HepG2 (cell line): ENCODE results near the gene MTA3. TPM values are rescaled to one million over a fixed set of nuclear protein-coding genes. Genes with fewer than 3 reads are reported as not detected.

Experiments used
- ATF7-NPFF ChIP-seq: sonication (generic); formaldehyde crosslinking; IDR thresholded peaks from 2 replicates; pipeline ENCODE4 v1.8.1; 2023; ENCODE audit warnings: mild to moderate bottlenecking, low read depth, missing genetic modification reagents, moderate library complexity
- ATRX ChIP-seq: sonication (generic); formaldehyde crosslinking; IDR thresholded peaks from 2 replicates; pipeline ENCODE4 v1.4.0; 2020; ENCODE audit warnings: missing genetic modification reagents, borderline replicate concordance
- BRCA1 ChIP-seq: sonication (generic); formaldehyde crosslinking; IDR thresholded peaks from 2 replicates; pipeline ENCODE4 v1.4.0; 2020; ENCODE audit warnings: missing genetic modification reagents
- CBX5 ChIP-seq: sonication (generic); formaldehyde crosslinking; IDR thresholded peaks from 2 replicates; pipeline ENCODE4 v1.4.0; 2020; ENCODE audit warnings: missing genetic modification reagents, borderline replicate concordance
- FLYWCH1 ChIP-seq: sonication (generic); formaldehyde crosslinking; IDR thresholded peaks from 2 replicates; pipeline ENCODE4 v1.8.1; 2023; ENCODE audit warnings: mild to moderate bottlenecking, missing genetic modification reagents
- FOXK2 ChIP-seq: fragments of 450-650 bp; IDR thresholded peaks from 2 replicates; pipeline ENCODE4 v1.6.1; 2016
- HDAC6 ChIP-seq: fragments of 200-600 bp; sonication (generic); IDR thresholded peaks from 2 replicates; pipeline ENCODE4 v1.7.0; 2017; ENCODE audit warnings: mild to moderate bottlenecking, antibody characterized with exemption, low read length, low read depth
- MEIS2 ChIP-seq: sonication (generic); formaldehyde crosslinking; IDR thresholded peaks from 2 replicates; pipeline ENCODE4 v1.9.0; 2021; ENCODE audit warnings: mild to moderate bottlenecking, missing genetic modification reagents
- MIXL1 ChIP-seq: IDR thresholded peaks from 2 replicates; pipeline ENCODE4 v1.6.1; 2016
- MXD4 ChIP-seq: IDR thresholded peaks from 2 replicates; pipeline ENCODE4 v1.6.1; 2016; ENCODE audit warnings: mild to moderate bottlenecking, missing biosample characterization, missing genetic modification reagents
- NRL ChIP-seq: sonication (generic); formaldehyde crosslinking; IDR thresholded peaks from 2 replicates; pipeline ENCODE4 v1.5.0; 2020; ENCODE audit warnings: missing genetic modification reagents, mild to moderate bottlenecking, moderate library complexity, borderline replicate concordance
- RFX1 ChIP-seq: fragments of 450-650 bp; IDR thresholded peaks from 2 replicates; pipeline ENCODE4 v1.6.1; 2017
- RFXAP ChIP-seq: sonication (generic); formaldehyde crosslinking; IDR thresholded peaks from 2 replicates; pipeline ENCODE4 v1.4.0; 2020; ENCODE audit warnings: missing genetic modification reagents, borderline replicate concordance
- SETDB1 ChIP-seq: sonication (generic); formaldehyde crosslinking; IDR thresholded peaks from 2 replicates; pipeline ENCODE4 v1.5.1; 2020; ENCODE audit warnings: missing genetic modification reagents, mild to moderate bottlenecking, borderline replicate concordance
- ZFP36L1 ChIP-seq: sonication (generic); formaldehyde crosslinking; IDR thresholded peaks from 2 replicates; pipeline ENCODE4 v1.8.0; 2022; ENCODE audit warnings: mild to moderate bottlenecking, missing genetic modification reagents, moderate library complexity
- ZNF142 ChIP-seq: sonication (generic); formaldehyde crosslinking; IDR thresholded peaks from 2 replicates; pipeline ENCODE4 v1.4.0; 2020; ENCODE audit warnings: missing genetic modification reagents
- ZNF30 ChIP-seq: sonication (generic); formaldehyde crosslinking; IDR thresholded peaks from 2 replicates; pipeline ENCODE4 v1.5.0; 2020; ENCODE audit warnings: mild to moderate bottlenecking, missing genetic modification reagents
- ZNF382 ChIP-seq: sonication (generic); formaldehyde crosslinking; IDR thresholded peaks from 2 replicates; pipeline ENCODE4 v1.5.0; 2020; ENCODE audit warnings: missing genetic modification reagents, mild to moderate bottlenecking, borderline replicate concordance
- ZNF468 ChIP-seq: sonication (generic); formaldehyde crosslinking; IDR thresholded peaks from 2 replicates; pipeline ENCODE4 v1.8.0; 2022; ENCODE audit warnings: mild to moderate bottlenecking, moderate library complexity, missing genetic modification reagents
- ZNF670 ChIP-seq: sonication (generic); formaldehyde crosslinking; IDR thresholded peaks from 2 replicates; pipeline ENCODE4 v1.8.0; 2022; ENCODE audit warnings: mild to moderate bottlenecking, missing genetic modification reagents, borderline replicate concordance
- ZNF737 ChIP-seq: sonication (generic); formaldehyde crosslinking; IDR thresholded peaks from 2 replicates; pipeline ENCODE4 v1.5.0; 2020; ENCODE audit warnings: missing genetic modification reagents, mild to moderate bottlenecking, borderline replicate concordance
- polyA plus RNA-seq, 8 experiments: library from polyadenylated mRNA; depleted of rRNA in 3 of 8; stranded (reverse) in 7 of 8; unstranded in 1 of 8; fragments of >200 nt; fragmentation: Illumina TruSeq in 4 of 8; extraction: Trizol in 4 of 8; gene quantifications; 2 replicates each; pipeline versions ENCODE4 v1.2.1 to v1.2.3, GENCODE V29; 2011 to 2016; ENCODE audit warnings: low read depth in 4 of 8, missing spikeins in 1 of 8, mixed read lengths in 1 of 8; ENCODE audit not compliant: insufficient read depth in 1 of 8
- total RNA-seq, 5 experiments: library from RNA; depleted of rRNA; stranded (reverse); fragments of >200 nt; fragmentation: Illumina TruSeq; extraction: Trizol; gene quantifications; 2 replicates each; pipeline ENCODE4 v1.2.3, GENCODE V29; 2016; ENCODE audit warnings: low read depth in 1 of 5
- TF ChIP-seq, protein P1 (sequence below): sonication (generic); formaldehyde crosslinking; IDR thresholded peaks from 2 replicates; pipeline ENCODE4 v1.4.0; 2020; ENCODE audit warnings: missing genetic modification reagents
- TF ChIP-seq, protein P2 (sequence below): sonication (generic); formaldehyde crosslinking; conservative IDR thresholded peaks from 2 replicates; pipeline ENCODE4 v1.8.1; 2023; ENCODE audit warnings: missing genetic modification reagents

Gene MTA3
- total and polyA plus RNA-seq, 2 of the 13 experiments (the other 11 are each of a cell fraction or from before 2014, with no cell fraction given), result 48.8 to 77.8 TPM

- no peak for TF ChIP-seq FLYWCH1 (CRISPR knock-in tag)
- no peak for TF ChIP-seq ZFP36L1 (CRISPR knock-in tag)
- no peak for TF ChIP-seq ZNF670
- TF ChIP-seq RFX1, result no peak
- no peak for TF ChIP-seq ZNF468 (CRISPR knock-in tag)
- TF ChIP-seq ZNF382 (CRISPR knock-in tag), result no peak
- no peak for TF ChIP-seq SETDB1 (CRISPR knock-in tag)
- no peak for TF ChIP-seq HDAC6
- no peak for TF ChIP-seq MXD4
- TF ChIP-seq, protein P1, sequence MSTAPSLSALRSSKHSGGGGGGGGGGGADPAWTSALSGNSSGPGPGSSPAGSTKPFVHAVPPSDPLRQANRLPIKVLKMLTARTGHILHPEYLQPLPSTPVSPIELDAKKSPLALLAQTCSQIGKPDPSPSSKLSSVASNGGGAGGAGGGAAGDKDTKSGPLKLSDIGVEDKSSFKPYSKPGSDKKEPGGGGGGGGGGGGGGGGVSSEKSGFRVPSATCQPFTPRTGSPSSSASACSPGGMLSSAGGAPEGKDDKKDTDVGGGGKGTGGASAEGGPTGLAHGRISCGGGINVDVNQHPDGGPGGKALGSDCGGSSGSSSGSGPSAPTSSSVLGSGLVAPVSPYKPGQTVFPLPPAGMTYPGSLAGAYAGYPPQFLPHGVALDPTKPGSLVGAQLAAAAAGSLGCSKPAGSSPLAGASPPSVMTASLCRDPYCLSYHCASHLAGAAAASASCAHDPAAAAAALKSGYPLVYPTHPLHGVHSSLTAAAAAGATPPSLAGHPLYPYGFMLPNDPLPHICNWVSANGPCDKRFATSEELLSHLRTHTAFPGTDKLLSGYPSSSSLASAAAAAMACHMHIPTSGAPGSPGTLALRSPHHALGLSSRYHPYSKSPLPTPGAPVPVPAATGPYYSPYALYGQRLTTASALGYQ, result 0 out of 2 replicates have a peak, but pooled peaks have one; percentile 26
- TF ChIP-seq NRL, result no peak
- TF ChIP-seq ZNF30 (CRISPR knock-in tag), result no peak
- no peak for TF ChIP-seq ZNF737 (CRISPR knock-in tag)
- TF ChIP-seq MEIS2 (CRISPR knock-in tag), result no peak
- TF ChIP-seq MIXL1 (CRISPR knock-in tag), result no peak
- TF ChIP-seq BRCA1, result no peak
- TF ChIP-seq ZNF142 (CRISPR knock-in tag), result no peak
- TF ChIP-seq, protein P2, sequence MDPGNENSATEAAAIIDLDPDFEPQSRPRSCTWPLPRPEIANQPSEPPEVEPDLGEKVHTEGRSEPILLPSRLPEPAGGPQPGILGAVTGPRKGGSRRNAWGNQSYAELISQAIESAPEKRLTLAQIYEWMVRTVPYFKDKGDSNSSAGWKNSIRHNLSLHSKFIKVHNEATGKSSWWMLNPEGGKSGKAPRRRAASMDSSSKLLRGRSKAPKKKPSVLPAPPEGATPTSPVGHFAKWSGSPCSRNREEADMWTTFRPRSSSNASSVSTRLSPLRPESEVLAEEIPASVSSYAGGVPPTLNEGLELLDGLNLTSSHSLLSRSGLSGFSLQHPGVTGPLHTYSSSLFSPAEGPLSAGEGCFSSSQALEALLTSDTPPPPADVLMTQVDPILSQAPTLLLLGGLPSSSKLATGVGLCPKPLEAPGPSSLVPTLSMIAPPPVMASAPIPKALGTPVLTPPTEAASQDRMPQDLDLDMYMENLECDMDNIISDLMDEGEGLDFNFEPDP (CRISPR knock-in tag), result 0 out of 2 replicates have a peak, but pooled peaks have one; percentile 19
- TF ChIP-seq ATF7-NPFF (CRISPR knock-in tag), result no peak
- TF ChIP-seq FOXK2, result no peak
- no peak for TF ChIP-seq CBX5 (CRISPR knock-in tag)
- no peak for TF ChIP-seq RFXAP
- TF ChIP-seq ATRX (CRISPR knock-in tag), result no peak
These were observed 219.5 kb downstream of the MTA3 start (continued) for GRCh38 chr2:42787788-42788477.
